ENCODE measurements around the gene FAM107B.

DNA sequence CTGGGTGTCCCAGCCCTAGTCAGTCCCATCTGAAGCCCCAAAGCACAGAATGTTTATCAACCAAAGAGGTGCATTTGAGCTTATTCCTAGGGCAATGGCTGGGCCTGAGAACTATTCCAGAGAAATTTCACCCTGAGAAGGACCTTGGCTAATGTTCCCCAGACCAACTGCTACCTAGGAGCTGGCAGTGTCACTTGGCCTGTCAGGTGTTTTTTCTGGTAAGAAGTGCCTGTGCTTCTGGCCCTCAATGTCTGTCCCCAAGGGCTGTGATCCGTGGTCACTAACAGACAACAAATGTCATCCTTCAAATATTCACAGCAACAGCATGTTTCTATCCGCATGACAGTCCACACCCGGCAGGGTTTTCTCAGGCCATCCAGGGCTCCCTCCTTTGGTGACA is 234.6 kb downstream of the FAM107B start:
- no peak for TF ChIP-seq POLR2A (IDR thresholded peaks at IDR 0.05)
- TF ChIP-seq CTCF (IDR thresholded peaks at IDR 0.05): no peak

All from adrenal gland (tissue), 5 donors.